ENCODE results near the gene LRRC26.

GRCh38 chr9:137134191-137134590, 35.7 kb downstream of the LRRC26 start:
- TF ChIP-seq, protein P1, sequence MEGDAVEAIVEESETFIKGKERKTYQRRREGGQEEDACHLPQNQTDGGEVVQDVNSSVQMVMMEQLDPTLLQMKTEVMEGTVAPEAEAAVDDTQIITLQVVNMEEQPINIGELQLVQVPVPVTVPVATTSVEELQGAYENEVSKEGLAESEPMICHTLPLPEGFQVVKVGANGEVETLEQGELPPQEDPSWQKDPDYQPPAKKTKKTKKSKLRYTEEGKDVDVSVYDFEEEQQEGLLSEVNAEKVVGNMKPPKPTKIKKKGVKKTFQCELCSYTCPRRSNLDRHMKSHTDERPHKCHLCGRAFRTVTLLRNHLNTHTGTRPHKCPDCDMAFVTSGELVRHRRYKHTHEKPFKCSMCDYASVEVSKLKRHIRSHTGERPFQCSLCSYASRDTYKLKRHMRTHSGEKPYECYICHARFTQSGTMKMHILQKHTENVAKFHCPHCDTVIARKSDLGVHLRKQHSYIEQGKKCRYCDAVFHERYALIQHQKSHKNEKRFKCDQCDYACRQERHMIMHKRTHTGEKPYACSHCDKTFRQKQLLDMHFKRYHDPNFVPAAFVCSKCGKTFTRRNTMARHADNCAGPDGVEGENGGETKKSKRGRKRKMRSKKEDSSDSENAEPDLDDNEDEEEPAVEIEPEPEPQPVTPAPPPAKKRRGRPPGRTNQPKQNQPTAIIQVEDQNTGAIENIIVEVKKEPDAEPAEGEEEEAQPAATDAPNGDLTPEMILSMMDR (IDR thresholded peaks at IDR 0.05 in 2 of 3, conservative IDR thresholded peaks at IDR 0.05 in 1 of 3; ENCODE audit: borderline replicate concordance in 1 of 3, insufficient read depth in 1 of 3, low read depth in 2 of 3, low read length in 2 of 3): no peak
- no peak for TF ChIP-seq JUND (IDR thresholded peaks at IDR 0.05)
- TF ChIP-seq MAX (IDR thresholded peaks at IDR 0.05): no peak
- no peak for TF ChIP-seq EZH2 (IDR thresholded peaks at IDR 0.05)
- TF ChIP-seq POLR2AphosphoS5 (IDR thresholded peaks at IDR 0.05; ENCODE audit: low read depth, low read length): no peak
- no peak for TF ChIP-seq POLR2A (IDR thresholded peaks at IDR 0.05; ENCODE audit: borderline replicate concordance, extremely low read depth, insufficient read depth, insufficient read length)
- TF ChIP-seq ZFX (IDR thresholded peaks at IDR 0.05): no peak
- TF ChIP-seq SP1 (IDR thresholded peaks at IDR 0.05; ENCODE audit: low read depth): no peak
- TF ChIP-seq ZBTB33 (IDR thresholded peaks at IDR 0.05; ENCODE audit: extremely low read depth, insufficient replicate concordance, low read length): no peak
- no peak for TF ChIP-seq ZNF274 (IDR thresholded peaks at IDR 0.05; ENCODE audit: low read depth, low read length)
- TF ChIP-seq EZH2phosphoT487 (IDR thresholded peaks at IDR 0.05; ENCODE audit: borderline replicate concordance): no peak
- no peak for TF ChIP-seq ATF3 (IDR thresholded peaks at IDR 0.05)

Measured in HCT116 (cell line).